Panc1 (cell line): ENCODE measurements around the gene APOM. TPM values are rescaled to one million over a fixed set of nuclear protein-coding genes. Genes with fewer than 3 reads are reported as not detected.

ENCODE experiments used
- ATAC-seq: fragments of 200-7000 bp; cut with Tn5 transposase; 2 replicates; pipeline ENCODE4 v1.9.1; 2020; ENCODE audit warnings: mild to moderate bottlenecking, moderate library complexity
- BruUV-seq: library from RNA; stranded (reverse); fragments of 400-500 nt; replicated peaks from 2 replicates; lab custom pipeline; 2021; lab: Mats Ljungman, UMichigan
- CTCF ChIA-PET: fragments of 300-600 bp; sonication (Branson Sonifier 250); formaldehyde crosslinking; loops from one replicate; lab custom pipeline; 2022; ENCODE audit warnings: antibody characterized with exemption; lab: Charles Lee
- POLR2A ChIA-PET: fragments of 300-600 bp; sonication (Branson Sonifier 250); formaldehyde crosslinking; loops from one replicate; lab custom pipeline; 2022; ENCODE audit warnings: antibody characterized with exemption; lab: Charles Lee
- DNase-seq: peaks from one replicate; pipeline ENCODE4 v3.0.0-alpha.2; 2010; ENCODE audit warnings: low read depth, low spot score
- H3K27ac ChIP-seq: 2 replicates; pipeline ENCODE4 v1.5.1; 2011; ENCODE audit warnings: mild to moderate bottlenecking, low read length, inconsistent platforms
- H3K27me3 ChIP-seq: fragments of 200-500 bp; sonication (Bioruptor generic); 2 replicates; pipeline ENCODE4 v1.6.0; 2014; ENCODE audit warnings: low read length, inconsistent platforms; ENCODE audit not compliant: control insufficient read depth, insufficient read depth
- H3K36me3 ChIP-seq: fragments of 200-500 bp; sonication (Bioruptor generic); 2 replicates; pipeline ENCODE4 v1.5.1; 2014; ENCODE audit warnings: inconsistent platforms, mild to moderate bottlenecking, low read length, moderate library complexity; ENCODE audit not compliant: control insufficient read depth, insufficient read depth
- H3K4me1 ChIP-seq: 2 replicates; pipeline ENCODE4 v1.5.1; 2011; ENCODE audit warnings: inconsistent platforms, mild to moderate bottlenecking, low read length, moderate library complexity; ENCODE audit not compliant: control insufficient read depth, insufficient read depth
- H3K4me3 ChIP-seq, 2 experiments: 2 replicates each; pipeline ENCODE4 v1.5.1; 2011 to 2012; ENCODE audit warnings: low read depth in 2 of 2, low read length in 2 of 2, mild to moderate bottlenecking in 2 of 2, inconsistent platforms in 1 of 2, moderate library complexity in 1 of 2
- H3K9me3 ChIP-seq: fragments of 200-500 bp; sonication (Bioruptor generic); 2 replicates; pipeline ENCODE4 v1.5.1; 2014; ENCODE audit warnings: low read depth, mild to moderate bottlenecking, inconsistent platforms, low read length, moderate library complexity; ENCODE audit not compliant: control insufficient read depth, insufficient read depth
- CTCF ChIP-seq: fragments of 450-650 bp; IDR thresholded peaks from 2 replicates; pipeline ENCODE4 v1.5.1; 2017; ENCODE audit warnings: mild to moderate bottlenecking
- POLR2AphosphoS5 ChIP-seq: IDR thresholded peaks from 2 replicates; pipeline ENCODE4 v1.6.1; 2012; ENCODE audit warnings: mild to moderate bottlenecking, low read depth, low read length, moderate library complexity
- REST ChIP-seq, 2 experiments: IDR thresholded peaks; 2 replicates each; pipeline ENCODE4 v1.6.1; 2011 to 2012; ENCODE audit warnings: low read depth in 2 of 2, control low read depth in 1 of 2, low read length in 1 of 2, mild to moderate bottlenecking in 1 of 2, moderate library complexity in 1 of 2; ENCODE audit not compliant: insufficient read depth in 1 of 2
- SIN3A ChIP-seq: IDR thresholded peaks from 2 replicates; pipeline ENCODE4 v1.6.1; 2012; ENCODE audit warnings: low read depth, mild to moderate bottlenecking, low read length, moderate library complexity, borderline replicate concordance; ENCODE audit not compliant: insufficient read depth
- TCF7L2 ChIP-seq: IDR thresholded peaks from 2 replicates; pipeline ENCODE4 v1.6.1; 2011; ENCODE audit warnings: mild to moderate bottlenecking, low read depth, low read length, inconsistent platforms
- in situ Hi-C: cut with HindIII; loops from 2 replicates; pipeline ENCODE4 v1.10.0; 2016; ENCODE audit warnings: low sequenced_read_pairs, low pct_unique_long_range_greater_than_20kb
- intact Hi-C: fragments of 100-400 bp; cut with micrococcal nuclease; formaldehyde crosslinking; loops from one replicate; pipeline ENCODE4 v1.10.0; 2022; ENCODE audit not compliant: unreplicated experiment
- total RNA-seq: library from RNA; stranded (reverse); gene quantifications from one replicate; pipeline ENCODE4 v1.2.1, GENCODE V29; 2021; ENCODE audit not compliant: unreplicated experiment

The APOM gene
- total RNA-seq, 1 experiment from 2014 or later, result 1.8 TPM

- in situ Hi-C loops, result no loop called here
- Histone ChIP-seq H3K27me3 (no peaks in the 10 kb centered on the region), H3K27ac (no peak overlapping the region), H3K4me3 (no peak overlapping the region), H3K4me1 (peaks cover 7% of the 10 kb centered on the region), H3K9me3 (no peaks in the 10 kb centered on the region), H3K36me3 (peaks cover 2% of the 10 kb centered on the region; the same call in 1 of the 2 replicates)
- intact Hi-C loops, result no loop called here
- DNase-seq, result no peak
- POLR2A ChIA-PET, result no interaction called here
- CTCF ChIA-PET, result no interaction called here
- BruUV-seq, result no TSS peak
- ATAC-seq, result no peak
- TF ChIP-seq CTCF (no peak), SIN3A (no peak), REST (IDR thresholded peaks at IDR 0.05; ENCODE audit: insufficient read depth in 1 of 2, low read depth in 2 of 2, low read length in 1 of 2) (no peak), TCF7L2 (no peak), POLR2AphosphoS5 (no peak)
These were observed 50.2 kb downstream of the APOM start for GRCh38 chr6:31705931-31706330.

GRCh38 chr6:31706599-31706998, 50.9 kb downstream of the APOM start, which contains the start of gene LY6G6F:
Gene LY6G6F (plus strand): TSS chr6:31706866. CDS start chr6:31706907, 41 bp downstream.
- no peaks in the 10 kb centered on the region for H3K27me3 ChIP-seq
- H3K36me3 ChIP-seq, result peaks cover 2% of the 10 kb centered on the region; the same call in 1 of the 2 replicates
- ChIA-PET POLR2A (interaction anchor here (0.6 kb wide), 1 partner anchor 11 kb away, joined by 9 read pairs; no protein-coding TSS in a partner anchor), CTCF (no interaction called here)
- H3K27ac ChIP-seq, result no peak within 1 kb of the TSS
- in situ Hi-C loops, result no loop called here
- DNase-seq, result no peak
- H3K4me3 ChIP-seq, result no peak within 1 kb of the TSS
- H3K4me1 ChIP-seq, result peaks cover 7% of the 10 kb centered on the region
- no peak for ATAC-seq
- TF ChIP-seq TCF7L2 (no peak), REST (IDR thresholded peaks at IDR 0.05; ENCODE audit: insufficient read depth in 1 of 2, low read depth in 2 of 2, low read length in 1 of 2) (no peak), POLR2AphosphoS5 (no peak), CTCF (no peak), SIN3A (no peak)
- no TSS peak for BruUV-seq
- no peaks in the 10 kb centered on the region for H3K9me3 ChIP-seq
- intact Hi-C loops, result no loop called here
